Transverse colon (tissue), 4 donors: Measurements from ENCODE around the gene ATP1A2.

Source experiments
- CTCF ChIP-seq, 5 experiments: fragments of 200-600 bp in 3 of 5; fragments of 450-650 bp in 2 of 5; sonication (generic) in 3 of 5; IDR thresholded peaks; 1 replicate in 2 of 5; 2 replicates in 3 of 5; pipeline ENCODE4 v1.5.1; 2016 to 2017; ENCODE audit warnings: antibody characterized with exemption in 5 of 5, inconsistent platforms in 3 of 5, mild to moderate bottlenecking in 2 of 5, moderate library complexity in 1 of 5
- EP300 ChIP-seq: sonication (generic); formaldehyde crosslinking; IDR thresholded peaks from one replicate; pipeline ENCODE4 v1.6.1; 2017; ENCODE audit warnings: antibody characterized with exemption, low read depth
- POLR2A ChIP-seq: fragments of 450-650 bp; IDR thresholded peaks from one replicate; pipeline ENCODE4 v1.6.1; 2016; ENCODE audit warnings: antibody characterized with exemption, mild to moderate bottlenecking, moderate library complexity
- POLR2AphosphoS5 ChIP-seq, 3 donors: sonication (generic); formaldehyde crosslinking; IDR thresholded peaks; one replicate each; pipeline ENCODE4 v1.6.1; 2016; ENCODE audit warnings: antibody characterized with exemption in 3 of 3

- TF ChIP-seq CTCF (IDR thresholded peaks at IDR 0.05) (no peak), POLR2AphosphoS5 (IDR thresholded peaks at IDR 0.05) (no peak), POLR2A (no peak), EP300 (no peak)
These were observed 35.0 kb upstream of the ATP1A2 start for GRCh38 chr1:160080381-160081100.
